GM21360 (cell line): ENCODE data around the gene PTPRO.

Source experiments
- ATAC-seq: cut with Tn5 transposase; IDR thresholded peaks from one replicate; pipeline ENCODE4 v1.9.1; 2021; ENCODE audit warnings: mild to moderate bottlenecking, moderate library complexity; ENCODE audit not compliant: unreplicated experiment

The PTPRO gene

DNA sequence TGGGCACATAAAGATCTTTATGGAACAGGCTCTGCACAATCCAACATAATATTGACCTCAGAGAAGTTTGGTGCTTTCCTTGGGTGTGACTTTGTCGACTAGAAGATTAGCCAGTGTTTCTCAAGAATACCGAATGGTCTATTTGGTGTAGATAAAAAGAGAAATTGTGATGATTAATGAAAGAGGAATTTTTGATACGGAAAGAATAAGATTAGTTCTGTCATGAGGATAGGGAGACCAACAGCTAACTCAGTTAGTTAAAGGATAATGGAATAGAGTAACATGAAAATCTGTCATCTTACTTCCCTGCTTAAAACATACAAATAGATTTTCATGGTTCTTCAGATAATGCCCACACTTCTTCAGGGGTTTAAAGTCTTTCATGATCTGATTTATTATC lies 24.2 kb downstream of the PTPRO start:
- ATAC-seq = no peak

DNA sequence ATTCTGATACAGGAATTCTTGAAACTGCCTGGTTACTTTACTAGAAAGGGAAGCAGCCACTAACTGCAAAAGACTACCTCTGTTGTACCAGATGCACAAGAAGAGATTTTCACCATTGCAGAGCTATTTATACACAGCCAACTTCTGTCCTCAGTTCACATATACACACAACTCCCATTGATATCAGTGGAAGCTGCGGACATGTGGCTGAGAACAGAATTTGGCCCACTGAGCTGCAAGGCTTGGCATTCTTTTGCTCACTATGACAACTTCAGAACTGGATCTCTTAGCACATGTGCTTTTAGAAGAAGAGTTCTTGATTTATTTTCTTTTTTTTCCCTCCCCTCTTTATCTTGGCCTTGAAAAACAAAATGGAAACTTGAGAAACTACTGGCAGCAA lies 28.3 kb downstream of the PTPRO start:
- no peak for ATAC-seq

DNA sequence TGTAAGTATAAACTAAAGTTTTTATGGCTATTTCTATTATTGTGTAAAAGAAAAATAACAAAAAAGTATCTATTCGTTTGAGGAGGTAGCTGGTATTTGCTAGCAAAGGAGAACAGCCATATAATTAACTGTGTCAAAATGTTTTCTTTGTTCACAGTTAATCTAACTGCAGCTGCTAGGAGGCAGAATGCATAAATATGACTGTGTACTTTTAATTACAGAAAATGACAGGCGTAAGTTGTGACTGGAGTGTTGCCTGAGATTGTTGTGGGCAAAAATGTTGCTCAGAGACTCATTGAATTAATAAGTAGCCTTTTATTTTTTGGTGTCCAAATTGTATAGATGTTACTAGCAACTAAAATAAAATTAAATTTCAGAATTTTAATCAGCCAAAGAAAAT lies 33.5 kb downstream of the PTPRO start:
- no peak for ATAC-seq

DNA sequence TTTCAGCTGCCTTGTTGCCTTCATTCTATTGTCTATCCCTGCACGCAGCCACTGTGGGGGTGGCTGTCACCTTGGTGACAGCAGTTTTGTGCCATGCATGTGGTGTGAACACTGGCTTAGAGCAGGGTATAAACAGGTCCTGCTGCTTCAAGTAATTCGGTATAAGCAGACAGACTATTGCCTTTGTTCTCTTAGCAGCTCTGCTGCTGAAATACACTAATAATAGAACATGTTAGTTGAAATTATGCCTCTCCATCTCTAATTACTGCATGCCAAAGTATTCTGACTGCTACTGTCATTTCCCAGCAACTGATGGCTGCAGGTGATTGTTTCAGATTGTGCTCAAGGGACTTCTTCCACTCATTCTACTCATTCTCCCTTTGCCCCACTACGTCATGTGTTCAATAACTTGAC lies 34.6 kb downstream of the PTPRO start:
- no peak for ATAC-seq

DNA sequence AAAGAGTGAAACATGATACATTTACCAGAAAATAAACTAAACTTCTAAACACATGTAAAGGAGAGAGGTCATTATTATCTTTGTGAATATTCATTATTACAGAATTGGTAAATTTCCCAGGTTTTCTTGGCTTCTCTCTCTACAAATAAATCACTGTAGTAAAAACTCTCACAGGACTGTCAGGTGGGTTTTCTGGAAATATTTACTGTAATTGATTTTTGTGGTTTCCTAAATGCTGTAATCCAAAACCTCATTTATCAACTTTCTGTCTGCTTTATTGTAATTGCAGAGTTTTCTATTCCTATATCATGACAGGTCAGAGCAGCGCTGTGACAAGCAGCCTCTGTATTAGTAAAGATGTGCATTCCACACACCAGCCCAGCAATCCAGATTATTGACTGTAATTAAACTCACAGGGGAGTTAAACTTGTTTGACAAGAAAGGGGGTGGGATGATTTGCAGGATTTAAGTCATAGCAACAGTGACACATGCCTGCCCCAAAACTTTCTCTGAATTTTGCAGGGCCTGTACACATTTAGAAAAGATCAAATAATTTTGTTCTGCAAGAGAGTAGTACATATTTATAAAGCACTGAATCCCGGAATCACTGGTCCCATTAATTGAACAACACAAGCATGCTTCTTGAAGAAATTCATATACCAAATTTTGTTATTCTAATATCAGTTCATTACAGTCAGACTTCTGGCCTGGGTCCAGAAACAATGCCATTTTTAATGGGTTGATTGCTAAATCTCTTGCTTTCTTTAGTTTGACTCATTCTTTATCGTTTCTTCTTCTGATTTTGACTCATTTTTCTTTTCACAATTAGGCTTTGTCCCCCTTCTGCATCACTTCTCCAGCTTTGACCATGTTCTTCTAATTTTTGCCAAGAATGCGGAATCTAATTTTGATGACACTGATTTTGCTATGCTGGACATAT lies 42.2 kb downstream of the PTPRO start:
- no peak for ATAC-seq

DNA sequence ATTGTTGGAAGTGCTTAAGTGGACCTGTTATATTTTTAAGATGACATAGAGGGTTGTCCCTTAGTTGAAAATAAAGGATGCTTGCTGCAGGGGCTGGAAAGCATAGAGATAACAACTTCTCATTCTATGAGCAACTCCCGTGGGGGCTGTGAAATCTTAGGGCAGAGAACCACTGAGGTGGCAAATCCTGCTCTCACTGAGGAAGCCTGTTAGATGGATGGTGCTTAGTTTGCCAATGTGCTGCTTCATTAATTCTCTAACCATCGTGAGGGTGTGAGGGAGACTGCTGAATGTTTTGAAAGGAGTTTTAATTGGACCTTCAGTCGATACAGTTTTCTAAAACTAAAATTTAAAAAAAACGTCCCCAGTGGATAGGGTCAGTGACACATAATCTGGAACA lies 46.5 kb downstream of the PTPRO start:
- ATAC-seq = no peak

DNA sequence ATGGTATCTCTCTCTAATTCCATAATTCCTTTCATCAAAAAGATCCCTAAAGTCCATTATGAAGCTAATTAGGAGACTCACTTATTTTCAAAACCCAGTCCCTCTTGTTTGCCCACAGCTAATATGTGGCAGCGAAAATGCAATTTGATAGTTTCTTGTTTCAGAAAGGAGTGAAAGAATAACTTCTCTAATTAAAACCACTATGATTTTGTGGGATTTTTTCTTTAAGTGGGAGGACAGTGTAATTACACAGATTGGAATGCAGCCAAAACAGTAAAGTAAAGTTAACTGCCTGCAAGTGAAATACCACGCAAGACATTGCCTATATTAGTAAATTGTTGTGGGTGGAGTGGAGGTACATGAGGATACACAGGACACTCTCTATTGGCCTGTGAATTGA lies 50.0 kb downstream of the PTPRO start:
- ATAC-seq = no peak

DNA sequence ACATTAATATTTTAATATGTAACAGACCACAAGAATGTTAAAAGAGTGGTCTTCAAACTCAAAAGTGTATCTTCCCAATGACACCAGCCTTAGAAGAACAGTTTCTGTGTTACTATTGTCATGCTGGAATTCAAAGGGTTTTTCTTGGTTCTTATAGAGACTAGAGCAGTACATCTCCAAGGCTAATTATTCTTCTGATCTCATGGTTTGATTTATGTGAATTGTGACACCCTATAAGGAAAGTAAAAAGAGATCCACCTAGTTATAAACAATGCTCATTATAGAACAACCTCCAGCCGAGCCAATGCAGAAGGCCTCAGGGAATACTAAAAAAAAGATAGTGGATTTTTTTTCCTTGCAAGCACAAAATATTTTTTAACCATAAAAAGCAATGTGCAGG lies 65.5 kb downstream of the PTPRO start:
- ATAC-seq = no peak

DNA sequence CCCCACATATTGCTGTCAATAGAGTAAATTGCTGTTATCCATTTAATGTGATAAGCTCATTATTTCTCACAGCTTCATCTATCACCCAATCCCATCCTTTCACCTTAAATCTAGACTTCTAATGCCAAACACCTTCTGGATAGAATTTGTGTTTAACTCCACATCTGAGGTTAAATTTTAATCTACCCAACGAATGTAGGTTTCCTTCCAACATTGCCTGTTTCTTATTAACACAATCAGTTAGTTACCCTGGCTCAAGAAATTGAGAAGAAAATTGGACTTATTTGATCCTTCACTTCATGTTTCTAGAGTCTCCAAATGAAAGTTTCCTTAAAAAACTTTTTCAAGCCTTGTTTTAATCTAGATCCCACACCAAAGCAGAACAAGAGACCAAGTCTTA lies 67.3 kb downstream of the PTPRO start:
- ATAC-seq = no peak

DNA sequence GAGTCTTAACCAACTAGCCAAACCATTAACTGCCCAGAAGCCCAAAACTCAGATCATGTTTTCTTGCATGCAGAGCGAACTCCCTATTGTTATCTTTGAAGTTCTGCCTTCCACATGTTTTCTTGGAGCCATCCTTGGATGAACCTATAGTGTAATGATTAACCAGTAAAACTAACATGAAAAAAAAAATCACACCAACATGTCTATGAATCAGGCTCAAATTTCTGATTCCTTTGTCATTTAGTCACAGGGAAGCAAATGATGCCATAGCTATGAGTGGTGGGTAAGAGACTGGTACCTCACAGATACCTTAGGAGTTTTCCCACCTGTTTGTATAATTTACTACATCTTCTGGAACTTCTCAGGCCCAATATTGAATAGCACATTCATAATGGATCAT lies 70.7 kb downstream of the PTPRO start:
- ATAC-seq = no peak

DNA sequence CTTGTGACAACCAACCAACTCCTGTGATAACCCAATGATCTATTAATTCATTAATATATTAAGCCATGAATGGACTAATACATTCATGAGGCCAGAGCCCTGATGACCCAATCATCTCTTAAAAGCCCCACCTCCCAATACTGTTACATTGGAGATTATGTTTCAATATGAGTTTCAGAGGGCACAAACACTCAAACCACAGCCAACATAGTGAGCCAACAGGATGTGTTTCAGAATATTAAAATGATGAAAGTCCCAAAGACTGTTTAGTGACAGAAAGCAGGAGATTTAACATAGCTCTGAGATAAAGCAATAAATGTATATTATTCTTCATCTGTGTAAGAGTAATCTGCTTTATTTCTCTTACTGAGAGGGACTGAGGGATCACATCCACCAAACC lies 71.7 kb downstream of the PTPRO start:
- ATAC-seq = no peak

DNA sequence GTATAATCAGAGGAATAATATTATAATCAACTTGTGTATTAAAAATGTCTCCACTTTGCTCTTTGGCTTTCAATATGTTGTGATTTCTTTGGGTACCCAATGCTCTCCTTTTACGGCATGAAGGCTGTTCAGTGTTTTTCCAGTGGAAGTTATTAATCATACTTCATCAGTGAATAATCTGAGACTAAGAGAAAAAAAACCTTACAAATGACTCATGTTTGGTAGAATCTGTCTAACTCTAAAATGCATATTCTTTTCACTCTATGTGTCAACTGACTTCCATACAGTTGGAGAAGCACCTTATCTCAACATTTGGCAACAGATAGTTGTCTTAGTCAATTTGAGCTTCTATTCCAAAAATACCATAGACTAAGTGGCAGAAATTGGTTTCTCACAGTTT lies 82.2 kb downstream of the PTPRO start:
- no peak for ATAC-seq

DNA sequence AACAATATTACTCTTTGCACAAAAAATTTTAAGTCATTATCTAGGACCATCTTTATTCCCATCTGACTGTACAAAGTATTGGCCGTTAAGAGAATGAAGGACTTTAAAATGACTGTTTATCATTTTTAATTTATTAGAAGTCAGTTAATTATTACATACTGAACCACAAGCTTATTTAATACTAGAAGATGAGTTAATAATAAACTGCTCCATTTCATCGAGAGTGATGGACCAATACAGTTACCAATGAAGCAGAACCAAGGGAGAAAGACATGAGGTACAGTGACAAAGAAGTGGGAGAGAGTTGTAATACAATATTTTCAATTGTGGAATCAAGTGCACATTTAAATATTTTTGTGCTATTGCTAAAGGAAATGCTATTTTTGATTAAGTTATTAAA lies 83.3 kb downstream of the PTPRO start:
- no peak for ATAC-seq

DNA sequence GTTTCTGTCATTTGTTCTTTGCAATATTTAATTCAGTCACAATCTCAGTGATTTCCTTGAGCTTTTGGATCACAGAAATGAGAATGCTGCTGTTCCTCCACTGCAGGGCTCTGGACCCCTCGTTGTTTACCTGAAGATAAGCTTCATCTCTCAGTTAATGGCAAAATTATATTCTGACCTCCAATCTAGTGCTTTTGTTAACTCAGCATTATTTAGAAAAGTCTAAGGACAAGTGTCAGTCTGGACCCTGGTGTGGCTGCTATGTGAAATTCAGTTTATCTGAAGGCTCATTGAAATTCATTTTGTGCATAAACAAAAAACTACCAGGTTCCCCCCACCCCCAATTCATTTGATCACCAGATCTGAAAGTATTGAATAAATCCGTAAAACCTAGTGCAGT lies 84.7 kb downstream of the PTPRO start:
- ATAC-seq = no peak

DNA sequence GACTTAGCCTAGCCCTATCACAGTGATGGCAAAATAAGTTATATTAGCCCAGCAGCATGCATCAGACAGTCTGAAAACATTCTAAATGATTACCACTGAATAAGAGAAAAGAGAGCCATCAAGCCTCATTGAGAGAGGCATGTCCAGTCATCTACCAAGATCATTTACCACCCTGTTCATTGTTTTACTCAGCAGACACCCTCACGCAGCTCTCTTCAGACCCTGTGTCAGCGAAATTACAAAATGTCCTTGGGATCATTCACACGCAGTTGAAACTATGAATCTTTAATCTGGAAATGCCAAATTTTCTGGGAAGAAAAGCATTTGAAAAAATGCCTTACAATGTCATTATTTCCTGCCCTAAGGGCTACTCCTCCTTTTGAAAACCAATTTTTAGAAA lies 89.5 kb downstream of the PTPRO start:
- ATAC-seq = no peak

DNA sequence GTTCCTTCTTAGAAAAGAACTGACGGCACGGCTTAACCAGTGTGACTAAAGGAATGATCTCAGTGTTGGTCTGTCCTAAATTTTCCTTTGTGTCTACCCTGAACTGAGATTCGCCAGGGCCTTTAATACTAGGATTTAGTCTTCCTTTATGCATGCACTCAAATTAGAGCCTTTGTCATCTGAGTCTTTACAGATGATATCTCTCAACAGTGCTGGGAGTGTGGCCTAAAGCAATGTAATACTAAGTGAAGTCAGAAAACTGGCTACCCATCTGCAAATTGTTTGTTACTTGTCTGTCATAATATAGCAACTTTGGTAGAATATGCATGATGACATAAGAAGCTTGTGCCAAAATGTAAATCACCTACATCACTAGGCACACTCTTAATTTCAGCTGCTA lies 95.4 kb downstream of the PTPRO start:
- no peak for ATAC-seq

DNA sequence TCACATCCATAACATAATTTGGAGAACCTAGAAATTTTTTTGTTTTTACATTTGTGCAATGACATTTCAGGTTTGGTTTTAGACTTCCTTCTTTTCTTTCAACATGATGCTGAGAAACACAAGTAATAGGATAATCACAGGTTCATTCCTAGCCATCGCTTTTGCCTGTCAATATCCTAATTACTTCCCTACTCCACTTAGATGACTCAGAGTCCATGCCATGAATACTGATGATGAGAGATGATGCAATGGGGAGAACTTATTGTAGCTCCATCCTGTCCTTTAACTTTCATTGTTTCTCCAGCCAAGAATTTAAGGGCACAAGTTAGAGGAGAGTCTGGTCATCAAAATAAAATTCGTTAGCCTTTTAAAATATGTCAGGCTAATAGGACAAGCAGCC lies 101.3 kb downstream of the PTPRO start:
- ATAC-seq = no peak

DNA sequence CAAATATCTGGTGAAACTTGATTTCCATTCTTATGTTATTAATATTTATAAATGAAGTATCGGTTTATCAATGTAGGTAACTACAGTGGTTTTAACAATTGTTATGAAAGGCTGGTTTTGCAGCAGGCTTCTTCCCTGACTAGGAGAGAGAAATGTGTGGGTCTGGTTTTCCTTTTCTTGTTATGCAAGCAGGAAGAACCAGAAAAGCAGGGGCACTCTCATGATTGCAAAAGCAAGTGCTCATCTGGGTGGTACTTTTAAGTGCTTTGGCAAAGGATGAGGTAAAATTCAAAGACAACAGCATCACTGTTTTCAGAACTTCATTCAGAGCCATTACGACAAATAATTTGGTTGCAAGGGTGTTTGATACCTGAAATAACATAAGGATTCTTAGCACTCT lies 105.6 kb downstream of the PTPRO start:
- ATAC-seq = no peak

DNA sequence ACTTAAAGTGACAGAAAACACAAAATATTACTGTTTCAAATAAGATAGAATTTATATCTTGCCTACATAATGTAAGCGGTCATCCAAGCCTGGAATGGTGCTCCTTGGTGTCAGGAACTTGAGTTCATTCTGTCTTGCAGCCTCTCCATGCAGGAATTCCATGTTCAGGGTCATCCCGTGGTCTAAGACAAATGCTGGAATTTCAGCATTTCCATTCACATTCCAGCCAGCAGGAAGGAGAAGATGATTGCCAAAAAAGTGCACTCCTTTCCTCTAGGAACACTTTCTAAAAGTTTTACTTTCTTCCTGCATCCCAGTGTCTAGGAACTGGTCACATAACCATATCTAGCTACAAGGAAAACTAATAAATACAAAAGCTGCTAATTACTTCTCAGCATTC lies 106.3 kb downstream of the PTPRO start:
- no peak for ATAC-seq

DNA sequence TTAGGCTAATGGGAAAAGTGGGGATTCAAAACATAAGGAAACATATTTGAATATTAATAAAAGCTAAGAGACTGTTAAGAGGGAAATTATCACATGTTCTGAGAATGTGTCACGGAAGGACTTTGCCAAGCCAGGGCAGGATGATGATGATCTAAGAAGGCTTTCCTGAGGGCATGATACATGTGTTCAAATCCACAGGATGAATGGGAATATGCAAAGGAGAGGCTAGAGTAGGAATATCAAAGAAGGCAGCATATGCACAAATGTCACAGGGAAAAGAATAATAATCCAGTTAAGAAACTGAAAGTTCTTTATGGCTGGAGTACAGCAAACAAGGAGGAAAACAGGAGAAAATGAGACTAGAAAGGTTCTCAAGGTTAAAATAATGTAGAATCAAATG lies 107.0 kb downstream of the PTPRO start:
- no peak for ATAC-seq

DNA sequence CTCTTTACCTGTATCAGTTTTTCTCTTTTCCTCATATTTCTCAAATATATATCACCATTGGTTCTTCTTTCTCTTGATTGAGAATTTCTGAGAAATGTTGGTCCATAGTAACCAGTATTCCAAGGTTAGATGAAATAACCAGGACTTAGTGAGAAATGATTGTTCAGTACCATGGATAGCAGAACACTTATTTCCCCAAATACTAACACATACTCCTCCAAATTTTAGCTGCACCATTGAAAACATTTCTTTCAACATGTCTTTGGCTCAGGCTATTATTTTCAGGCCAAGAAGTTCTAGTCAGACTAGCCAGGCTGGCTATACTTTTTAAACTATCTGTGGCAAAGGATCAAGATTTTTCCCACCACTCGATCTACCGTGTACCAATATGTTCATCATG lies 113.3 kb downstream of the PTPRO start:
- no peak for ATAC-seq

DNA sequence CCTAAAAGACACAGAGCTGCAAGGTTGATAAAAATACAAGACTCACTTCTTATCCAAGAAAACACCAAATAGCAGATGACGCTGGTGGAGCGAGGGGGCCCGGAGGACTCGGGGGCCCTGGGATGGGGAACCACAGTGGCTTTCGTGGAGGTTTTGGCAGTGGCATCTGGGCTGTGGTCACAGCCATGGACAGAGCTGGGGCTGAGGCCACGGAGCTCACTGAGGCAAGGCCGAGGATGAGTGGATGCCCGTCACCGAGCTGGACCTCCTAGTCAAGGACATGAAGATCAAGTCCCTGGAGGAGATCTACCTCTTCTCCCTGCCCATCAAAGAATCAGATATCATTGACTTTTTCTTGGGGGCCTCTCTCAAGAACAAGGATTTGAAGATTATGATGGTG lies 117.2 kb downstream of the PTPRO start:
- no peak for ATAC-seq

DNA sequence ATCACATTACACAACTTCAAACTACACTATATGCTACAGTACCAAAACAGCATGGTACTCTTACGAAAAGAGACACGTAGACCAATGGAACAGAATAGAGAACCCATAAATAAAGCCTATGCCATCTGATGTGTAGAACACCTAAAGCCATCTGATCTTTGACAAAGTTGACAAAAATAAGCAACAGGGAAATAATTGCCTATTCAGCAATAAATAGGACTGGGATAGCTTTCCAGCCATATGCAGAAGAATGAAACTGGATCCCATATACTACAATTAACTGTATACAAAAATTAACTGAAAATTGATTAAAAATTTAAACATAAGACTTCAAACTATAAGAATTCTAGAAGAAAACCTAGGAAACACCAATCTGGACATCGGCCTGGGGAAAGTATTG lies 120.7 kb downstream of the PTPRO start:
- ATAC-seq = no peak
